Fibroblast of pulmonary artery (primary cell): Measurements from ENCODE around the gene RFX1.

Experiments used
- DNase-seq: peaks from one replicate; pipeline ENCODE4 v3.0.0-alpha.2; 2010; ENCODE audit warnings: low read depth
- H3K4me3 ChIP-seq: replicated peaks from 2 replicates; pipeline ENCODE4 v1.5.1; 2011; ENCODE audit warnings: low read depth, mild to moderate bottlenecking, control low read depth, low read length, moderate library complexity
- TF ChIP-seq, protein P1 (sequence below): IDR thresholded peaks from 2 replicates; pipeline ENCODE4 v1.5.1; 2011; ENCODE audit warnings: mild to moderate bottlenecking, control low read depth, low read length, inconsistent platforms; ENCODE audit errors: missing control alignments

RFX1 gene

GRCh38 chr19:14000691-14001375, 5.3 kb downstream of the RFX1 start:
- H3K4me3 ChIP-seq: no peak overlapping the region
- TF ChIP-seq, protein P1, sequence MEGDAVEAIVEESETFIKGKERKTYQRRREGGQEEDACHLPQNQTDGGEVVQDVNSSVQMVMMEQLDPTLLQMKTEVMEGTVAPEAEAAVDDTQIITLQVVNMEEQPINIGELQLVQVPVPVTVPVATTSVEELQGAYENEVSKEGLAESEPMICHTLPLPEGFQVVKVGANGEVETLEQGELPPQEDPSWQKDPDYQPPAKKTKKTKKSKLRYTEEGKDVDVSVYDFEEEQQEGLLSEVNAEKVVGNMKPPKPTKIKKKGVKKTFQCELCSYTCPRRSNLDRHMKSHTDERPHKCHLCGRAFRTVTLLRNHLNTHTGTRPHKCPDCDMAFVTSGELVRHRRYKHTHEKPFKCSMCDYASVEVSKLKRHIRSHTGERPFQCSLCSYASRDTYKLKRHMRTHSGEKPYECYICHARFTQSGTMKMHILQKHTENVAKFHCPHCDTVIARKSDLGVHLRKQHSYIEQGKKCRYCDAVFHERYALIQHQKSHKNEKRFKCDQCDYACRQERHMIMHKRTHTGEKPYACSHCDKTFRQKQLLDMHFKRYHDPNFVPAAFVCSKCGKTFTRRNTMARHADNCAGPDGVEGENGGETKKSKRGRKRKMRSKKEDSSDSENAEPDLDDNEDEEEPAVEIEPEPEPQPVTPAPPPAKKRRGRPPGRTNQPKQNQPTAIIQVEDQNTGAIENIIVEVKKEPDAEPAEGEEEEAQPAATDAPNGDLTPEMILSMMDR: no peak
- DNase-seq: no peak

GRCh38 chr19:13999085-13999484, 7.0 kb downstream of the RFX1 start:
- no peak overlapping the region for H3K4me3 ChIP-seq
- TF ChIP-seq, protein P1: no peak
- DNase-seq: no peak

DNA sequence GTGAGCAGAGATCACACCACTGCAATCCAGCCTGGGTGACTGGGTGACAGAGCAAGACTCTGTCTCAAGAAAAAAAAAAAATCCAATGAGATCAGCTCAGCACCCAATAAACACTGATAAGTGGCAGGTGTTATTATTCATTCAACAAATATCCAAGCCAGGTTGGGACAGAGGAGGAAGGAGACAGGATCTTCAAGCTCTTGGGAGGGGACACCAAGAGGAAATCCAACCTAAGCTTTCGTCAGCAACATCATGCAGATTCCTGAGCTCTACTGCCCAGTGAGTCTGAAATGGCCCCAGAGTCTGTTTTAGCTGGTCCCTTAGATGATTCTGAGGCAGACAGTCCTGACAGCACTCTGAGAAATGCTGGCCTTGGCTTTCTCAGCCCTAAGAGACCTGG, 7.7 kb downstream of the RFX1 start:
- TF ChIP-seq, protein P1: no peak
- no peak overlapping the region for H3K4me3 ChIP-seq
- no peak for DNase-seq

DNA sequence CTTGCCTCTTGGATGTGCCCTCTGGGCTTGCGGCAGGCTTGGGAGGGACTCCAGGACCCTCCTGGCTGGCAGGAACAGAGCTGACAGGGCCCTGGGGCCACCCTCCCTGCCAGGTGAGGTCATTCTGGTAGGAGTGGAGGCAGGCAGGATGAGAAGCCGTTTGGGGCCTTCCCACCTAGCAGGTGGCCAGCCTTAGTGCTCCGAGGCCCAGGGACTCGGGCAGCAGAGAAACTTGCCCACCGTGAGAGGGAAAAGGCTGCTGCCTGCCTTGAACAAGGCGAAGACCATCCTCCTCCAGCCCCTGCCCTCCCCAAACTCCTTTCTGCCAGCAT, 8.5 kb downstream of the RFX1 start:
- no peak for DNase-seq
- TF ChIP-seq, protein P1: no peak
- H3K4me3 ChIP-seq: no peak overlapping the region

GRCh38 chr19:13996928-13997630, 9.0 kb downstream of the RFX1 start:
- no peak overlapping the region for H3K4me3 ChIP-seq
- TF ChIP-seq, protein P1: no peak
- DNase-seq: no peak

GRCh38 chr19:13995878-13996765, 10.0 kb downstream of the RFX1 start:
- no peak for DNase-seq
- TF ChIP-seq, protein P1: no peak
- no peak overlapping the region for H3K4me3 ChIP-seq
